Suprapubic skin (tissue), 4 donors: ENCODE data around the gene SEC24D.

Experiments used
- CTCF ChIP-seq, 2 donors: fragments of 200-600 bp in 1 of 2; fragments of 450-650 bp in 1 of 2; sonication (generic) in 1 of 2; IDR thresholded peaks; one replicate each; pipeline ENCODE4 v1.5.1; 2016 to 2019; ENCODE audit warnings: antibody characterized with exemption in 2 of 2, mild to moderate bottlenecking in 1 of 2, moderate library complexity in 1 of 2
- EP300 ChIP-seq: sonication (generic); formaldehyde crosslinking; IDR thresholded peaks from one replicate; pipeline ENCODE4 v1.6.1; 2017; ENCODE audit warnings: antibody characterized with exemption
- POLR2AphosphoS5 ChIP-seq, 3 donors: sonication (generic); formaldehyde crosslinking; IDR thresholded peaks; one replicate each; pipeline ENCODE4 v1.6.1; 2017; ENCODE audit warnings: antibody characterized with exemption in 3 of 3

- TF ChIP-seq POLR2AphosphoS5 (IDR thresholded peaks at IDR 0.05) (no peak), CTCF (IDR thresholded peaks at IDR 0.05) (no peak), EP300 (no peak)
Observed at GRCh38 chr4:118718511-118719170, 117.3 kb downstream of the SEC24D start.
